HCT116 (cell line): ENCODE results near the gene ZNF628. TPM values are rescaled to one million over a fixed set of nuclear protein-coding genes. Genes with fewer than 3 reads are reported as not detected.
A peak's percentile ranks its signal among the peaks of the same experiment; 100 is the strongest.

ENCODE experiments used
- ATAC-seq: fragments of 200-7000 bp; cut with Tn5 transposase; 2 replicates; pipeline ENCODE4 v1.9.1; 2020; ENCODE audit warnings: mild to moderate bottlenecking, moderate library complexity
- BruUV-seq: library from RNA; stranded (reverse); fragments of 400-500 nt; replicated peaks from 2 replicates; lab custom pipeline; 2021; lab: Mats Ljungman, UMichigan
- CTCF ChIA-PET: fragments of 300-600 bp; sonication (Branson Sonifier 250); formaldehyde crosslinking; loops from one replicate; lab custom pipeline; 2021; ENCODE audit warnings: antibody characterized with exemption; lab: Charles Lee
- POLR2A ChIA-PET: fragments of 300-600, 350-600 bp; sonication (Branson Sonifier 250); formaldehyde crosslinking; loops from one replicate; lab custom pipeline; 2021; ENCODE audit warnings: antibody characterized with exemption; lab: Charles Lee
- RAD21 ChIA-PET, 2 experiments: fragments of 300-600 bp; sonication (Branson Sonifier 250); formaldehyde crosslinking; loops; one replicate each; lab custom pipeline; 2023; ENCODE audit warnings: low total read pairs in 2 of 2; ENCODE audit not compliant: uncharacterized antibody in 2 of 2, unreplicated experiment in 2 of 2, low non-redundant PET in 1 of 2; lab: Charles Lee
- DNase-seq: peaks from one replicate; pipeline ENCODE4 v3.0.0-alpha.2; 2010; ENCODE audit warnings: low read depth, low spot score
- H2AFZ ChIP-seq: fragments of 200-600 bp; shearing (Covaris generic), sonication (generic); 2 replicates; pipeline ENCODE4 v1.6.1; 2017; ENCODE audit warnings: low read depth, mixed run types, mixed read lengths, antibody characterized with exemption, low read length; ENCODE audit not compliant: poor library complexity, severe bottlenecking
- H3K27ac ChIP-seq: 2 replicates; pipeline ENCODE4 v1.5.1; 2012; ENCODE audit warnings: low read depth, low read length
- H3K27me3 ChIP-seq: fragments of 200-600 bp; sonication (generic); 2 replicates; pipeline ENCODE4 v1.6.1; 2016; ENCODE audit warnings: mixed run types, low read length, mixed read lengths; ENCODE audit not compliant: insufficient read depth
- H3K36me3 ChIP-seq, 2 experiments: fragments of 200-500 bp in 1 of 2; fragments of 200-600 bp in 1 of 2; sonication (Bioruptor generic) in 1 of 2; sonication (generic) in 1 of 2; 2 replicates each; pipeline versions ENCODE4 v1.5.1 to v1.6.1; 2014 to 2016; ENCODE audit warnings: low read length in 2 of 2, inconsistent platforms in 1 of 2, mixed read lengths in 1 of 2, mixed run types in 1 of 2; ENCODE audit not compliant: insufficient read depth in 2 of 2, control insufficient read depth in 1 of 2
- H3K4me1 ChIP-seq, 2 experiments: fragments of 200-600 bp in 1 of 2; sonication (generic) in 1 of 2; 2 replicates each; pipeline versions ENCODE4 v1.5.1 to v1.6.1; 2012 to 2017; ENCODE audit warnings: low read length in 2 of 2, inconsistent platforms in 1 of 2, mild to moderate bottlenecking in 1 of 2, mixed read lengths in 1 of 2, mixed run types in 1 of 2, moderate library complexity in 1 of 2; ENCODE audit not compliant: insufficient read depth in 2 of 2, control insufficient read depth in 1 of 2
- H3K4me2 ChIP-seq: fragments of 200-600 bp; sonication (generic); 2 replicates; pipeline ENCODE4 v1.6.1; 2017; ENCODE audit warnings: mixed run types, low read length, mixed read lengths
- H3K4me3 ChIP-seq, 2 experiments: fragments of 200-600 bp in 1 of 2; sonication (generic) in 1 of 2; replicated peaks in 1 of 2; 2 replicates each; pipeline ENCODE4 v1.5.1; 2011 to 2016; ENCODE audit warnings: low read length in 2 of 2, control low read depth in 1 of 2, low read depth in 1 of 2, mild to moderate bottlenecking in 1 of 2, mixed read lengths in 1 of 2, mixed run types in 1 of 2
- H3K79me2 ChIP-seq: fragments of 200-600 bp; sonication (generic); 2 replicates; pipeline ENCODE4 v1.6.1; 2017; ENCODE audit warnings: mild to moderate bottlenecking, mixed run types, low read length, moderate library complexity, mixed read lengths; ENCODE audit not compliant: insufficient read depth
- H3K9ac ChIP-seq: fragments of 200-600 bp; sonication (generic); 2 replicates; pipeline ENCODE4 v1.6.1; 2016; ENCODE audit warnings: low read length, mixed read lengths
- H3K9me2 ChIP-seq: fragments of 200-600 bp; sonication (generic), shearing (Covaris generic); 2 replicates; pipeline ENCODE4 v1.6.1; 2017; ENCODE audit warnings: mixed run types, mild to moderate bottlenecking, moderate library complexity; ENCODE audit not compliant: insufficient read depth
- H3K9me3 ChIP-seq, 2 experiments: fragments of 200-500 bp in 1 of 2; fragments of 200-600 bp in 1 of 2; sonication (Bioruptor generic) in 1 of 2; sonication (generic) in 1 of 2; 2 replicates each; pipeline ENCODE4 v1.6.1; 2014 to 2017; ENCODE audit warnings: low read length in 2 of 2, mixed read lengths in 2 of 2, inconsistent platforms in 1 of 2, low read depth in 1 of 2, mild to moderate bottlenecking in 1 of 2, mixed run types in 1 of 2, moderate library complexity in 1 of 2; ENCODE audit not compliant: control insufficient read depth in 1 of 2, insufficient read depth in 1 of 2
- H4K20me1 ChIP-seq: fragments of 200-600 bp; sonication (generic), shearing (Covaris generic); 2 replicates; pipeline ENCODE4 v1.6.1; 2017; ENCODE audit warnings: mixed run types, mild to moderate bottlenecking, moderate library complexity; ENCODE audit not compliant: insufficient read depth
- ATF3 ChIP-seq: IDR thresholded peaks from 2 replicates; pipeline ENCODE4 v1.6.1; 2012
- CBX3 ChIP-seq: IDR thresholded peaks from 2 replicates; pipeline ENCODE4 v1.6.1; 2012; ENCODE audit warnings: low read depth
- CEBPB ChIP-seq: IDR thresholded peaks from 2 replicates; pipeline ENCODE4 v1.6.1; 2012; ENCODE audit warnings: low read depth
- EGR1 ChIP-seq: IDR thresholded peaks from 2 replicates; pipeline ENCODE4 v1.6.1; 2012; ENCODE audit warnings: low read depth
- ELF1 ChIP-seq: IDR thresholded peaks from 2 replicates; pipeline ENCODE4 v1.6.1; 2012; ENCODE audit warnings: low read depth, borderline replicate concordance
- FOSL1 ChIP-seq: IDR thresholded peaks from 2 replicates; pipeline ENCODE4 v1.6.1; 2012; ENCODE audit warnings: low read depth
- MAX ChIP-seq: IDR thresholded peaks from 2 replicates; pipeline ENCODE4 v1.6.1; 2012
- POLR2A ChIP-seq: IDR thresholded peaks from 2 replicates; pipeline ENCODE4 v1.7.0; 2011; ENCODE audit warnings: borderline replicate concordance; ENCODE audit not compliant: insufficient read depth, insufficient read length; ENCODE audit errors: extremely low read depth
- RAD21 ChIP-seq: IDR thresholded peaks from 2 replicates; pipeline ENCODE4 v1.6.1; 2012; ENCODE audit warnings: low read depth, mild to moderate bottlenecking
- SP1 ChIP-seq: IDR thresholded peaks from 2 replicates; pipeline ENCODE4 v1.6.1; 2012; ENCODE audit warnings: low read depth
- ZBTB33 ChIP-seq: IDR thresholded peaks from 2 replicates; pipeline ENCODE4 v1.6.1; 2011; ENCODE audit warnings: mild to moderate bottlenecking, low read length, moderate library complexity; ENCODE audit not compliant: insufficient replicate concordance; ENCODE audit errors: extremely low read depth
- ZFX ChIP-seq: fragments of 450-650 bp; IDR thresholded peaks from 2 replicates; pipeline ENCODE4 v1.6.1; 2017
- intact Hi-C: fragments of 100-400 bp; cut with micrococcal nuclease; formaldehyde crosslinking; loops from 2 replicates; pipeline ENCODE4 v1.10.0; 2022
- total RNA-seq: library from RNA; stranded (reverse); gene quantifications from one replicate; pipeline ENCODE4 v1.2.1, GENCODE V29; 2021; ENCODE audit not compliant: unreplicated experiment
- TF ChIP-seq, protein P1 (sequence below), 3 experiments: fragments of 200-600 bp in 1 of 3; sonication (generic) in 1 of 3; IDR thresholded peaks in 2 of 3; conservative IDR thresholded peaks in 1 of 3; 2 replicates each; pipeline ENCODE4 v1.5.1; 2012 to 2017; ENCODE audit warnings: low read depth in 2 of 3, low read length in 2 of 3, antibody characterized with exemption in 1 of 3, borderline replicate concordance in 1 of 3, control low read depth in 1 of 3, mild to moderate bottlenecking in 1 of 3, mixed read lengths in 1 of 3, mixed run types in 1 of 3, moderate library complexity in 1 of 3; ENCODE audit not compliant: insufficient read depth in 1 of 3

Gene ZNF628
- total RNA-seq, 1 experiment from 2014 or later: 14.9 TPM

GRCh38 chr19:55503502-55504251 lies 27.3 kb downstream of the ZNF628 start:
- BruUV-seq: no TSS peak
- no peak overlapping the region for H3K9ac ChIP-seq
- H3K36me3 ChIP-seq: no peaks in the 10 kb centered on the region
- no peak overlapping the region for H3K27ac ChIP-seq
- no peaks in the 10 kb centered on the region for H3K9me3 ChIP-seq
- no peaks in the 10 kb centered on the region for H3K79me2 ChIP-seq
- no peaks in the 10 kb centered on the region for H4K20me1 ChIP-seq
- no peak for TF ChIP-seq POLR2A
- no peak for TF ChIP-seq ATF3
- TF ChIP-seq, protein P1, sequence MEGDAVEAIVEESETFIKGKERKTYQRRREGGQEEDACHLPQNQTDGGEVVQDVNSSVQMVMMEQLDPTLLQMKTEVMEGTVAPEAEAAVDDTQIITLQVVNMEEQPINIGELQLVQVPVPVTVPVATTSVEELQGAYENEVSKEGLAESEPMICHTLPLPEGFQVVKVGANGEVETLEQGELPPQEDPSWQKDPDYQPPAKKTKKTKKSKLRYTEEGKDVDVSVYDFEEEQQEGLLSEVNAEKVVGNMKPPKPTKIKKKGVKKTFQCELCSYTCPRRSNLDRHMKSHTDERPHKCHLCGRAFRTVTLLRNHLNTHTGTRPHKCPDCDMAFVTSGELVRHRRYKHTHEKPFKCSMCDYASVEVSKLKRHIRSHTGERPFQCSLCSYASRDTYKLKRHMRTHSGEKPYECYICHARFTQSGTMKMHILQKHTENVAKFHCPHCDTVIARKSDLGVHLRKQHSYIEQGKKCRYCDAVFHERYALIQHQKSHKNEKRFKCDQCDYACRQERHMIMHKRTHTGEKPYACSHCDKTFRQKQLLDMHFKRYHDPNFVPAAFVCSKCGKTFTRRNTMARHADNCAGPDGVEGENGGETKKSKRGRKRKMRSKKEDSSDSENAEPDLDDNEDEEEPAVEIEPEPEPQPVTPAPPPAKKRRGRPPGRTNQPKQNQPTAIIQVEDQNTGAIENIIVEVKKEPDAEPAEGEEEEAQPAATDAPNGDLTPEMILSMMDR (IDR thresholded peaks at IDR 0.05 in 2 of 3, conservative IDR thresholded peaks at IDR 0.05 in 1 of 3; ENCODE audit: borderline replicate concordance in 1 of 3, insufficient read depth in 1 of 3, low read depth in 2 of 3, low read length in 2 of 3): peak; percentile 80 to 92 (median 89)
- peak; percentile 49; the same call in 1 of the 2 replicates for TF ChIP-seq ZFX
- no peak for TF ChIP-seq ELF1
- no peak for TF ChIP-seq EGR1
- TF ChIP-seq CEBPB: no peak
- TF ChIP-seq ZBTB33: no peak
- TF ChIP-seq FOSL1: no peak
- peak; percentile 97 for TF ChIP-seq CBX3
- TF ChIP-seq MAX: peak; percentile 100
- peak; percentile 94 for TF ChIP-seq RAD21
- peak; percentile 71 for TF ChIP-seq SP1
- DNase-seq: peak; percentile 89
- peak; percentile 96 for ATAC-seq
- CTCF ChIA-PET: interaction anchor here (0.6 to 2.3 kb wide), 24 partner anchors 9 to 623 kb away, joined by 3 to 15 read pairs (median 4); partner anchors contain the start of genes FIZ1, ISOC2, NAT14 and ZNF524
- H3K4me3 ChIP-seq: no peak overlapping the region
- H3K27me3 ChIP-seq: no peaks in the 10 kb centered on the region
- peaks cover 0 to 4% of the 10 kb centered on the region in 2 experiments; a peak in 1 of 4 replicates for H3K4me1 ChIP-seq
- H3K4me2 ChIP-seq: peak overlapping the region; percentile 34; the same call in 1 of the 2 replicates
- POLR2A ChIA-PET: interaction anchor here (1.1 to 1.2 kb wide), 2 partner anchors 28 to 96 kb away, joined by 5 to 6 read pairs; partner anchors contain the start of genes UBE2S and ZNF628
- intact Hi-C loops: no loop called here
- RAD21 ChIA-PET: interaction anchor here (0.7 to 1.2 kb wide), 5 partner anchors 36 to 363 kb away, joined by 3 to 4 read pairs (median 3); partner anchors contain the start of gene ISOC2 (in 1 of the 2)
- H2AFZ ChIP-seq: no peak overlapping the region
- H3K9me2 ChIP-seq: no peaks in the 10 kb centered on the region
